B cell (primary cell): ENCODE measurements around the gene PLSCR3. TPM values are rescaled to one million over a fixed set of nuclear protein-coding genes. Genes with fewer than 3 reads are reported as not detected.

Experiments used
- ATAC-seq: fragments of 200-7000 bp; cut with Tn5 transposase; one replicate; pipeline ENCODE4 v1.10.0; 2021; ENCODE audit warnings: low read depth, mild to moderate bottlenecking, moderate number of reproducible peaks, moderate library complexity
- CTCF ChIA-PET: fragments of 350-600 bp; sonication (Branson Sonifier 250); formaldehyde crosslinking; loops from one replicate; lab custom pipeline; 2021; ENCODE audit warnings: antibody characterized with exemption, inconsistent platforms; lab: Charles Lee
- POLR2A ChIA-PET: fragments of 350-600 bp; sonication (Branson Sonifier 250); formaldehyde crosslinking; loops from one replicate; lab custom pipeline; 2021; ENCODE audit warnings: antibody characterized with exemption; lab: Charles Lee
- DNase-seq: peaks from one replicate; pipeline ENCODE4 v3.0.0; 2013
- H2AFZ ChIP-seq: 2 replicates; pipeline ENCODE4 v1.6.1; 2012; ENCODE audit warnings: mild to moderate bottlenecking, low read depth, low read length; ENCODE audit not compliant: insufficient read depth, poor library complexity, severe bottlenecking
- H3K27ac ChIP-seq, 2 donors: 1 replicate in 1 of 2; 2 replicates in 1 of 2; pipeline ENCODE4 v1.5.1; 2012 to 2013; ENCODE audit warnings: low read length in 2 of 2, mild to moderate bottlenecking in 2 of 2, moderate library complexity in 1 of 2
- H3K27me3 ChIP-seq, 4 experiments: fragments of 200-600 bp in 1 of 4; sonication (generic) in 1 of 4; replicated peaks in 1 of 4; 1 replicate in 2 of 4; 2 replicates in 2 of 4; pipeline versions ENCODE4 v1.6.1 to v1.7.0; 2013 to 2016; ENCODE audit warnings: low read length in 3 of 4, mild to moderate bottlenecking in 2 of 4, mixed read lengths in 1 of 4, moderate library complexity in 1 of 4; ENCODE audit not compliant: insufficient read depth in 4 of 4, control insufficient read depth in 3 of 4; ENCODE audit errors: control extremely low read depth in 1 of 4
- H3K36me3 ChIP-seq, 2 experiments: replicated peaks in 1 of 2; 1 replicate in 1 of 2; 2 replicates in 1 of 2; pipeline versions ENCODE4 v1.6.1 to v1.7.1; 2013; ENCODE audit warnings: low read length in 1 of 2; ENCODE audit not compliant: insufficient read depth in 2 of 2, control insufficient read depth in 1 of 2; ENCODE audit errors: control extremely low read depth in 1 of 2, extremely low read depth in 1 of 2
- H3K4me1 ChIP-seq, 2 donors: fragments of 200-600 bp in 1 of 2; sonication (generic) in 1 of 2; 1 replicate in 1 of 2; 2 replicates in 1 of 2; pipeline versions ENCODE4 v1.5.1 to v1.6.1; 2013 to 2017; ENCODE audit warnings: low read length in 2 of 2; ENCODE audit not compliant: control insufficient read depth in 2 of 2, insufficient read depth in 2 of 2
- H3K4me2 ChIP-seq: replicated peaks from 2 replicates; pipeline ENCODE3; 2012; ENCODE audit warnings: mild to moderate bottlenecking, low read depth, low read length; ENCODE audit not compliant: poor library complexity, severe bottlenecking
- H3K4me3 ChIP-seq, 5 experiments: fragments of 200-600 bp in 1 of 5; sonication (generic) in 1 of 5; 1 replicate in 3 of 5; 2 replicates in 2 of 5; pipeline versions ENCODE4 v1.5.1 to v1.7.0; 2011 to 2016; ENCODE audit warnings: low read length in 4 of 5, mild to moderate bottlenecking in 4 of 5, low read depth in 2 of 5, control low read depth in 1 of 5, moderate library complexity in 1 of 5; ENCODE audit not compliant: insufficient read depth in 1 of 5; ENCODE audit errors: control extremely low read depth in 1 of 5, extremely low read depth in 1 of 5
- H3K79me2 ChIP-seq: fragments of 200-600 bp; sonication (generic); one replicate; pipeline ENCODE4 v1.6.0; 2016; ENCODE audit warnings: low read length; ENCODE audit not compliant: control insufficient read depth, insufficient read depth
- H3K9ac ChIP-seq: fragments of 200-600 bp; sonication (generic); 2 replicates; pipeline ENCODE4 v1.6.1; 2017; ENCODE audit warnings: mild to moderate bottlenecking, low read length, moderate library complexity
- H3K9me3 ChIP-seq, 3 donors: one replicate each; pipeline versions ENCODE4 v1.6.1 to v1.7.1; 2013; ENCODE audit warnings: low read length in 2 of 3; ENCODE audit not compliant: control insufficient read depth in 2 of 3, insufficient read depth in 1 of 3; ENCODE audit errors: control extremely low read depth in 1 of 3
- H4K20me1 ChIP-seq: 2 replicates; pipeline ENCODE4 v1.6.0; 2012; ENCODE audit warnings: mild to moderate bottlenecking, low read length; ENCODE audit not compliant: insufficient read depth, control insufficient read depth, poor library complexity, severe bottlenecking
- H3K27ac Mint-ChIP-seq: one replicate; pipeline ENCODE4 v1.8.0; 2021; ENCODE audit warnings: mixed read lengths
- H3K27me3 Mint-ChIP-seq: one replicate; pipeline ENCODE4 v1.8.0; 2021; ENCODE audit warnings: mixed read lengths
- H3K4me1 Mint-ChIP-seq: one replicate; pipeline ENCODE4 v1.8.0; 2021; ENCODE audit warnings: mixed read lengths
- H3K4me3 Mint-ChIP-seq: one replicate; pipeline ENCODE4 v1.8.0; 2021; ENCODE audit warnings: mixed read lengths
- H3K9me3 Mint-ChIP-seq: one replicate; pipeline ENCODE4 v1.8.0; 2022; ENCODE audit warnings: mixed read lengths; ENCODE audit not compliant: insufficient read depth
- EZH2 ChIP-seq: IDR thresholded peaks from 2 replicates; pipeline ENCODE4 v1.6.1; 2012; ENCODE audit warnings: borderline replicate concordance, low read depth, mild to moderate bottlenecking, moderate library complexity, low read length; ENCODE audit not compliant: insufficient read depth, poor library complexity, severe bottlenecking
- WGBS: methylation state at CpG from one replicate; pipeline ENCODE4 v1.1.5; 2013; ENCODE audit warnings: missing lambda C conversion rate; ENCODE audit not compliant: insufficient coverage; 5-methylcytosine and 5-hydroxymethylcytosine counted together
- intact Hi-C: fragments of 100-400 bp; cut with micrococcal nuclease; formaldehyde crosslinking; loops from one replicate; pipeline ENCODE4 v1.10.0; 2022
- polyA plus RNA-seq: library from polyadenylated mRNA; depleted of rRNA; stranded (reverse); fragments of >200 nt; gene quantifications from 2 replicates; pipeline ENCODE4 v1.2.3, GENCODE V29; 2012
- total RNA-seq, 2 donors: library from RNA; stranded (reverse); fragments of 120-200 nt in 1 of 2; gene quantifications; 1 replicate in 1 of 2; 2 replicates in 1 of 2; pipeline versions ENCODE4 v1.2.3 to v1.2.4, GENCODE V29; 2013 to 2022
- TF ChIP-seq, protein P1 (sequence below): fragments of 200-600 bp; IDR thresholded peaks from one replicate; pipeline ENCODE4 v1.8.0; 2022; ENCODE audit warnings: antibody characterized with exemption, mild to moderate bottlenecking

Gene PLSCR3
- total and polyA plus RNA-seq, 2 donors (not counting 1 experiment from before 2014, with no cell fraction given): 31.6 to 122 TPM

- POLR2A ChIA-PET: no interaction called here
Observed at GRCh38 chr17:7409716-7410115, 15.4 kb upstream of the PLSCR3 start.

DNA sequence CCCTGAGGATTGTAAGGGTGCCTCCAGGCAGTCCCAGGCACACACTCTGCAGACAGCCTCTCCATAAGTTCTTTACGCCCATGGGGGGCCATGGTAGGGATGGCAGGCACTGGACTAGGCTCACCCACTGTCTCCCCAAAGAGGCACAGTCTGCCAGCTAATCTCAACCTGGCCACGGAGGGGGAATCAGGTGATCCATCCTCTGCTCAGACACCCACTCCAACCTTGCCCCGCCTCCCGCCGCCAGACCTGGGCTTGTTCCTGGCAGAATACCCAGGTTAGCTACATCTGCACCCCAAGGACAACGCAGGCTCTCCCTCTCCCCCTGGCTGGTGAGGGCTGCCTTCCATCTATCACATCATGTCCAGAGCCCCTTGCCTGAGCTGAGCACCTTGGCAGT, 14.5 kb upstream of the PLSCR3 start:
- peaks cover 0 to 4% (median 0%) of the 10 kb centered on the region in 3 donors for H3K9me3 ChIP-seq
- Mint-ChIP-seq H3K27ac (no peak overlapping the region), H3K9me3 (no peaks in the 10 kb centered on the region), H3K27me3 (peaks cover 32% of the 10 kb centered on the region), H3K4me1 (peaks cover 12% of the 10 kb centered on the region), H3K4me3 (no peak overlapping the region)
- WGBS: 82% methylated on average over 6 of the region's 6 CpGs
- no peak for DNase-seq
- H4K20me1 ChIP-seq: no peaks in the 10 kb centered on the region
- H3K27ac ChIP-seq: no peak overlapping the region
- no peaks in the 10 kb centered on the region for H3K79me2 ChIP-seq
- H3K36me3 ChIP-seq: no peaks in the 10 kb centered on the region
- POLR2A ChIA-PET: interaction anchor here (0.5 kb wide), 1 partner anchor 106 kb away, joined by 3 read pairs; no protein-coding TSS in a partner anchor
- CTCF ChIA-PET: no interaction called here
- no peak for ATAC-seq
- H3K4me3 ChIP-seq: no peak overlapping the region
- H3K4me2 ChIP-seq: peak overlapping the region; percentile 65
- peaks cover 0 to 33% (median 4%) of the 10 kb centered on the region in 4 experiments for H3K27me3 ChIP-seq
- H3K4me1 ChIP-seq: peaks cover 7 to 13% of the 10 kb centered on the region in 2 donors
- no peak overlapping the region for H3K9ac ChIP-seq
- H2AFZ ChIP-seq: no peak overlapping the region
- TF ChIP-seq EZH2: no peak
- TF ChIP-seq, protein P1, sequence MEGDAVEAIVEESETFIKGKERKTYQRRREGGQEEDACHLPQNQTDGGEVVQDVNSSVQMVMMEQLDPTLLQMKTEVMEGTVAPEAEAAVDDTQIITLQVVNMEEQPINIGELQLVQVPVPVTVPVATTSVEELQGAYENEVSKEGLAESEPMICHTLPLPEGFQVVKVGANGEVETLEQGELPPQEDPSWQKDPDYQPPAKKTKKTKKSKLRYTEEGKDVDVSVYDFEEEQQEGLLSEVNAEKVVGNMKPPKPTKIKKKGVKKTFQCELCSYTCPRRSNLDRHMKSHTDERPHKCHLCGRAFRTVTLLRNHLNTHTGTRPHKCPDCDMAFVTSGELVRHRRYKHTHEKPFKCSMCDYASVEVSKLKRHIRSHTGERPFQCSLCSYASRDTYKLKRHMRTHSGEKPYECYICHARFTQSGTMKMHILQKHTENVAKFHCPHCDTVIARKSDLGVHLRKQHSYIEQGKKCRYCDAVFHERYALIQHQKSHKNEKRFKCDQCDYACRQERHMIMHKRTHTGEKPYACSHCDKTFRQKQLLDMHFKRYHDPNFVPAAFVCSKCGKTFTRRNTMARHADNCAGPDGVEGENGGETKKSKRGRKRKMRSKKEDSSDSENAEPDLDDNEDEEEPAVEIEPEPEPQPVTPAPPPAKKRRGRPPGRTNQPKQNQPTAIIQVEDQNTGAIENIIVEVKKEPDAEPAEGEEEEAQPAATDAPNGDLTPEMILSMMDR: no peak
- intact Hi-C loops: no loop called here

More at GRCh38 chr17:7409716-7410115, 15.4 kb upstream of the PLSCR3 start:
- CTCF ChIA-PET: no interaction called here
- ATAC-seq (no peak), DNase-seq (no peak)
- Mint-ChIP-seq H3K27me3 (peaks cover 32% of the 10 kb centered on the region), H3K27ac (no peak overlapping the region), H3K4me3 (no peak overlapping the region), H3K9me3 (no peaks in the 10 kb centered on the region), H3K4me1 (peaks cover 6% of the 10 kb centered on the region)
- Histone ChIP-seq H3K9me3 (peaks cover 0 to 4% (median 0%) of the 10 kb centered on the region in 3 donors), H2AFZ (no peak overlapping the region), H3K4me1 (peaks cover 7 to 13% of the 10 kb centered on the region in 2 donors), H3K27ac (no peak overlapping the region), H3K36me3 (no peaks in the 10 kb centered on the region), H3K4me2 (no peak overlapping the region), H3K27me3 (peaks cover 0 to 33% (median 4%) of the 10 kb centered on the region in 4 experiments), H3K9ac (no peak overlapping the region), H3K4me3 (no peak overlapping the region), H4K20me1 (no peaks in the 10 kb centered on the region), H3K79me2 (no peaks in the 10 kb centered on the region)
- 94% methylated on average over 6 of the region's 6 CpGs for WGBS
- intact Hi-C loops: no loop called here
- TF ChIP-seq, protein P1: no peak
- TF ChIP-seq EZH2: no peak
